K562 (cell line): ENCODE data around the gene NCBP2. TPM values are rescaled to one million over a fixed set of nuclear protein-coding genes. Genes with fewer than 3 reads are reported as not detected.
A peak's percentile ranks its signal among the peaks of the same experiment; 100 is the strongest.

Experiments used
- ATAC-seq: fragments of 200-7000 bp; cut with Tn5 transposase; 3 replicates; pipeline ENCODE4 v1.9.1; 2020; ENCODE audit warnings: moderate library complexity
- BruUV-seq: library from RNA; stranded (reverse); fragments of 400-500 nt; replicated peaks from 2 replicates; lab custom pipeline; 2021; lab: Mats Ljungman, UMichigan
- CTCF ChIA-PET: fragments of 300-600 bp; formaldehyde crosslinking; extraction: SDS; loops from one replicate; lab custom pipeline; 2021; ENCODE audit warnings: low intra/inter-chr PET ratio; lab: Yijun Ruan, JAX
- POLR2A ChIA-PET: fragments of 300-600, 350-650 bp; sonication (Branson Sonifier 250); formaldehyde crosslinking; extraction: SDS; loops from one replicate; lab custom pipeline; 2021; ENCODE audit warnings: antibody characterized with exemption, inconsistent platforms; lab: Yijun Ruan, JAX
- DNase-seq, 4 experiments: peaks; one replicate each; pipeline versions ENCODE4 v3.0.0 to v3.0.0-alpha.2; 2011 to 2018; ENCODE audit warnings: low spot score in 3 of 4, mixed read lengths in 3 of 4; ENCODE audit errors: extremely low read depth in 1 of 4
- FAIRE-seq: peaks from 2 replicates; lab custom pipeline; 2011; peaks lifted over from hg19 to GRCh38; lab: Jason Lieb, UNC
- H2AFZ ChIP-seq: 2 replicates; pipeline ENCODE4 v1.6.0; 2011; ENCODE audit warnings: low read depth, low read length, control low read depth, inconsistent platforms
- H3K27ac ChIP-seq: fragments of 200-600 bp; 3 replicates; pipeline ENCODE4 v1.8.0; 2011; ENCODE audit warnings: low read depth, mild to moderate bottlenecking, control low read depth, inconsistent platforms, low read length, moderate library complexity, mixed read lengths; ENCODE audit errors: extremely low read depth
- H3K27me3 ChIP-seq, 2 experiments: fragments of 300-600 bp in 1 of 2; 2 replicates in 1 of 2; 3 replicates in 1 of 2; pipeline versions ENCODE4 v1.6.0 to v1.8.0; 2011; ENCODE audit warnings: inconsistent platforms in 2 of 2, low read length in 2 of 2, mild to moderate bottlenecking in 1 of 2, mixed read lengths in 1 of 2, moderate library complexity in 1 of 2; ENCODE audit not compliant: control insufficient read depth in 2 of 2, insufficient read depth in 2 of 2
- H3K36me3 ChIP-seq: fragments of 300-600 bp; 3 replicates; pipeline ENCODE4 v1.8.0; 2011; ENCODE audit warnings: mild to moderate bottlenecking, low read length, inconsistent platforms; ENCODE audit not compliant: control insufficient read depth, insufficient read depth
- H3K4me1 ChIP-seq, 2 experiments: fragments of 200-600 bp in 1 of 2; replicated peaks in 1 of 2; 2 replicates in 1 of 2; 3 replicates in 1 of 2; pipeline versions ENCODE4 v1.5.1 to v1.8.0; 2011; ENCODE audit warnings: inconsistent platforms in 2 of 2, low read length in 2 of 2, mild to moderate bottlenecking in 1 of 2, mixed read lengths in 1 of 2, moderate library complexity in 1 of 2; ENCODE audit not compliant: control insufficient read depth in 2 of 2, insufficient read depth in 2 of 2
- H3K4me2 ChIP-seq: 2 replicates; pipeline ENCODE4 v1.6.1; 2011; ENCODE audit warnings: low read length, control low read depth, inconsistent platforms, mixed read lengths; ENCODE audit not compliant: insufficient read depth
- H3K4me3 ChIP-seq: fragments of 200-600 bp; sonication (generic), shearing (Covaris generic); 2 replicates; pipeline ENCODE4 v1.5.1; 2016; ENCODE audit warnings: control low read depth, inconsistent platforms
- H3K79me2 ChIP-seq: fragments of 200-600 bp; 3 replicates; pipeline ENCODE4 v1.8.0; 2011; ENCODE audit warnings: low read length, inconsistent platforms; ENCODE audit not compliant: control insufficient read depth, insufficient read depth
- H3K9ac ChIP-seq, 2 experiments: 2 replicates each; pipeline versions ENCODE4 v1.6.0 to v1.6.1; 2011; ENCODE audit warnings: low read depth in 2 of 2, low read length in 2 of 2, control low read depth in 1 of 2, inconsistent platforms in 1 of 2, mild to moderate bottlenecking in 1 of 2, mixed read lengths in 1 of 2; ENCODE audit not compliant: insufficient read depth in 1 of 2
- H3K9me1 ChIP-seq: one replicate; pipeline ENCODE4 v1.6.0; 2011; ENCODE audit warnings: inconsistent platforms, mild to moderate bottlenecking, low read length, moderate library complexity; ENCODE audit not compliant: control insufficient read depth, insufficient read depth
- H3K9me3 ChIP-seq: replicated peaks from 2 replicates; pipeline ENCODE4 v1.5.1; 2011; ENCODE audit warnings: low read depth, low read length, inconsistent platforms; ENCODE audit not compliant: control insufficient read depth, insufficient read depth
- H4K20me1 ChIP-seq: replicated peaks from 2 replicates; pipeline ENCODE4 v1.6.1; 2011; ENCODE audit warnings: low read length, inconsistent platforms, mixed read lengths; ENCODE audit not compliant: control insufficient read depth, insufficient read depth
- KDM5B ChIP-seq: fragments of 200-600 bp; sonication (generic); IDR thresholded peaks from 2 replicates; pipeline ENCODE4 v1.6.1; 2012; ENCODE audit warnings: low read depth, mild to moderate bottlenecking, moderate library complexity, low read length, control low read depth, inconsistent platforms; ENCODE audit not compliant: insufficient replicate concordance
- RBFOX2 ChIP-seq: fragments of 200-400 bp; formaldehyde crosslinking; IDR thresholded peaks from 2 replicates; pipeline ENCODE4 v1.6.1; 2017; ENCODE audit warnings: low read depth, mild to moderate bottlenecking, low read length, moderate library complexity
- SETDB1 ChIP-seq: IDR thresholded peaks from one replicate; pipeline ENCODE4 v1.6.1; 2012; ENCODE audit warnings: low read length, control low read depth, inconsistent platforms
- WGBS: fragments of 100-300 bp; shearing (Covaris generic); methylation state at CpG from one replicate; pipeline ENCODE4 v1.1.6; 2016; ENCODE audit warnings: low coverage, mixed read lengths; ENCODE audit not compliant: insufficient coverage; ENCODE audit errors: missing lambda C conversion rate; 5-methylcytosine and 5-hydroxymethylcytosine counted together
- in situ Hi-C: fragments of 300-500 bp; cut with MboI; formaldehyde crosslinking; loops from 4 replicates; pipeline ENCODE4 v1.15.0; 2018; ENCODE audit warnings: inconsistent platforms, mixed read lengths
- intact Hi-C: fragments of 100-400 bp; cut with micrococcal nuclease; formaldehyde crosslinking; loops from 2 replicates; pipeline ENCODE4 v1.14.2; 2022
- polyA plus RNA-seq, 8 experiments: library from polyadenylated mRNA; depleted of rRNA in 4 of 8; stranded (reverse) in 5 of 8; unstranded in 3 of 8; fragments of >200 nt; fragmentation: Nextera tagmentation in 2 of 8; fragmentation: Illumina TruSeq in 1 of 8; extraction: Ambion mirVana in 2 of 8; extraction: Trizol in 1 of 8; gene quantifications; 2 replicates each; pipeline versions ENCODE4 v1.2.1 to v1.2.3, GENCODE V29; 2011 to 2014; ENCODE audit warnings: inconsistent platforms in 1 of 8, missing spikeins in 1 of 8
- total RNA-seq, 7 experiments: library from RNA; depleted of rRNA in 6 of 7; stranded (reverse); fragments of >200 nt in 6 of 7; fragmentation: Illumina TruSeq in 2 of 7; extraction: Trizol in 2 of 7; gene quantifications; 2 replicates each; pipeline versions ENCODE4 v1.2.1 to v1.2.3, GENCODE V29; 2011 to 2021; ENCODE audit warnings: low replicate concordance in 1 of 7
- TF ChIP-seq, protein P1 (sequence below): sonication (generic); formaldehyde crosslinking; IDR thresholded peaks from 2 replicates; pipeline ENCODE4 v1.8.1; 2023; ENCODE audit warnings: mild to moderate bottlenecking, missing genetic modification reagents
- TF ChIP-seq, protein P2 (sequence below): sonication (generic); formaldehyde crosslinking; IDR thresholded peaks from 2 replicates; pipeline ENCODE4 v1.9.0; 2022; ENCODE audit warnings: mild to moderate bottlenecking, missing genetic modification reagents

NCBP2 gene
- total and polyA plus RNA-seq, 9 of the 15 experiments (the other 6 are each of a cell fraction or from before 2014, with no cell fraction given), result 56.4 to 102 (median 82.3) TPM

GRCh38 chr3:196967412-196968232, 25.3 kb upstream of the NCBP2 start:
- Histone ChIP-seq H3K9ac (peak overlapping the region; percentile 90 to 96), H3K79me2 (peaks cover 12% of the 10 kb centered on the region; the same call in 2 of the 3 replicates), H3K4me1 (peaks cover 15 to 28% of the 10 kb centered on the region in 2 experiments; a peak in 4 of 5 replicates), H3K4me3 (peak overlapping the region; percentile 71), H3K27ac (peak overlapping the region; percentile 62; the same call in 1 of the 3 replicates), H3K9me1 (no peaks in the 10 kb centered on the region), H3K9me3 (peaks cover 3% of the 10 kb centered on the region; the same call in 1 of the 2 replicates)
- intact Hi-C loops, result no loop called here
- TF ChIP-seq KDM5B (peak; percentile 20), SETDB1 (no peak), RBFOX2 (peak; percentile 11; the same call in 1 of the 2 replicates)
- TF ChIP-seq, protein P1, sequence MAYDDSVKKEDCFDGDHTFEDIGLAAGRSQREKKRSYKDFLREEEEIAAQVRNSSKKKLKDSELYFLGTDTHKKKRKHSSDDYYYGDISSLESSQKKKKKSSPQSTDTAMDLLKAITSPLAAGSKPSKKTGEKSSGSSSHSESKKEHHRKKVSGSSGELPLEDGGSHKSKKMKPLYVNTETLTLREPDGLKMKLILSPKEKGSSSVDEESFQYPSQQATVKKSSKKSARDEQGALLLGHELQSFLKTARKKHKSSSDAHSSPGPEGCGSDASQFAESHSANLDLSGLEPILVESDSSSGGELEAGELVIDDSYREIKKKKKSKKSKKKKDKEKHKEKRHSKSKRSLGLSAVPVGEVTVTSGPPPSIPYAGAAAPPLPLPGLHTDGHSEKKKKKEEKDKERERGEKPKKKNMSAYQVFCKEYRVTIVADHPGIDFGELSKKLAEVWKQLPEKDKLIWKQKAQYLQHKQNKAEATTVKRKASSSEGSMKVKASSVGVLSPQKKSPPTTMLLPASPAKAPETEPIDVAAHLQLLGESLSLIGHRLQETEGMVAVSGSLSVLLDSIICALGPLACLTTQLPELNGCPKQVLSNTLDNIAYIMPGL (CRISPR knock-in tag), result 0 out of 2 replicates have a peak, but pooled peaks have one; percentile 10
- TF ChIP-seq, protein P2, sequence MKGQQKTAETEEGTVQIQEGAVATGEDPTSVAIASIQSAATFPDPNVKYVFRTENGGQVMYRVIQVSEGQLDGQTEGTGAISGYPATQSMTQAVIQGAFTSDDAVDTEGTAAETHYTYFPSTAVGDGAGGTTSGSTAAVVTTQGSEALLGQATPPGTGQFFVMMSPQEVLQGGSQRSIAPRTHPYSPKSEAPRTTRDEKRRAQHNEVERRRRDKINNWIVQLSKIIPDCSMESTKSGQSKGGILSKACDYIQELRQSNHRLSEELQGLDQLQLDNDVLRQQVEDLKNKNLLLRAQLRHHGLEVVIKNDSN (CRISPR knock-in tag), result peak; percentile 31; the same call in 1 of the 2 replicates
- TF ChIP-seq, all 486 proteins: peak for 4
- in situ Hi-C loops, result no loop called here
- ATAC-seq (no peak), DNase-seq (no peak), FAIRE-seq (no peak)
- CTCF ChIA-PET, result no interaction called here
- no peaks in the 10 kb centered on the region for H4K20me1 ChIP-seq
- TSS peak; percentile 44 for BruUV-seq
- WGBS, result 91% methylated on average over 33 of the region's 35 CpGs
- H3K4me2 ChIP-seq, result peak overlapping the region; percentile 77
- peaks cover 8% of the 10 kb centered on the region; the same call in 1 of the 3 replicates for H3K36me3 ChIP-seq
- H2AFZ ChIP-seq, result peak overlapping the region; percentile 89; the same call in 1 of the 2 replicates
- H3K27me3 ChIP-seq, result no peaks in the 10 kb centered on the region
- POLR2A ChIA-PET, result interaction anchor here (1.0 to 1.2 kb wide), 2 partner anchors 9 to 99 kb away, joined by 3 read pairs; no protein-coding TSS in a partner anchor
